ENCODE data around the gene CRYL1.

CRYL1 gene

GRCh38 chr13:20420938-20421337, 104.7 kb downstream of the CRYL1 start:
- Histone ChIP-seq H2AFZ (ENCODE audit: low read depth, low read length, severe bottlenecking) (no peak overlapping the region), H3F3A (ENCODE audit: insufficient read depth) (no peaks in the 10 kb centered on the region), H3K27me3 (ENCODE audit: low read length) (no peaks in the 10 kb centered on the region), H3K36me3 (ENCODE audit: low read length) (no peaks in the 10 kb centered on the region), H3K27ac (ENCODE audit: low read depth, low read length) (no peak overlapping the region), H3K9me2 (replicated peaks; ENCODE audit: insufficient read depth, low read length) (no peaks in the 10 kb centered on the region), H3K9me3 (ENCODE audit: insufficient read depth, low read length) (no peaks in the 10 kb centered on the region), H3K4me2 (ENCODE audit: low read depth, low read length, poor library complexity, severe bottlenecking) (no peak overlapping the region), H4K20me1 (ENCODE audit: low read depth, low read length) (no peaks in the 10 kb centered on the region), H3K9ac (ENCODE audit: low read length) (no peak overlapping the region), H3K4me3 (ENCODE audit: insufficient read depth, low read length, poor library complexity, severe bottlenecking) (no peak overlapping the region), H3K79me2 (ENCODE audit: insufficient read depth, low read length) (no peaks in the 10 kb centered on the region)
- no peak for TF ChIP-seq EZH2phosphoT487 (conservative IDR thresholded peaks at IDR 0.05; ENCODE audit: low read length)

- Histone ChIP-seq H3K36me3 (ENCODE audit: low read length) (no peaks in the 10 kb centered on the region), H3K9ac (ENCODE audit: low read length) (no peak overlapping the region), H3K9me2 (replicated peaks; ENCODE audit: insufficient read depth, low read length) (no peaks in the 10 kb centered on the region), H3K4me2 (ENCODE audit: low read depth, low read length, poor library complexity, severe bottlenecking) (no peak overlapping the region), H3K4me3 (ENCODE audit: insufficient read depth, low read length, poor library complexity, severe bottlenecking) (no peak overlapping the region), H4K20me1 (ENCODE audit: low read depth, low read length) (no peaks in the 10 kb centered on the region), H3F3A (ENCODE audit: insufficient read depth) (no peaks in the 10 kb centered on the region), H3K79me2 (ENCODE audit: insufficient read depth, low read length) (no peaks in the 10 kb centered on the region), H2AFZ (ENCODE audit: low read depth, low read length, severe bottlenecking) (no peak overlapping the region), H3K27ac (ENCODE audit: low read depth, low read length) (no peak overlapping the region), H3K27me3 (ENCODE audit: low read length) (no peaks in the 10 kb centered on the region), H3K9me3 (ENCODE audit: insufficient read depth, low read length) (no peaks in the 10 kb centered on the region)
- TF ChIP-seq CTCF (IDR thresholded peaks at IDR 0.05; ENCODE audit: insufficient read depth, low read length, poor library complexity, severe bottlenecking) (no peak), EZH2phosphoT487 (conservative IDR thresholded peaks at IDR 0.05; ENCODE audit: low read length) (no peak)
Measured at GRCh38 chr13:20418953-20419352, 106.7 kb downstream of the CRYL1 start.

GRCh38 chr13:20416223-20416745, 109.4 kb downstream of the CRYL1 start:
- TF ChIP-seq EZH2phosphoT487 (conservative IDR thresholded peaks at IDR 0.05; ENCODE audit: low read length) (no peak), CTCF (IDR thresholded peaks at IDR 0.05; ENCODE audit: insufficient read depth, low read length, poor library complexity, severe bottlenecking) (no peak)
- Histone ChIP-seq H3K4me2 (ENCODE audit: low read depth, low read length, poor library complexity, severe bottlenecking) (no peak overlapping the region), H3K9me2 (replicated peaks; ENCODE audit: insufficient read depth, low read length) (no peaks in the 10 kb centered on the region), H3F3A (ENCODE audit: insufficient read depth) (no peaks in the 10 kb centered on the region), H3K4me3 (ENCODE audit: insufficient read depth, low read length, poor library complexity, severe bottlenecking) (no peak overlapping the region), H2AFZ (ENCODE audit: low read depth, low read length, severe bottlenecking) (no peak overlapping the region), H3K27ac (ENCODE audit: low read depth, low read length) (no peak overlapping the region), H3K9ac (ENCODE audit: low read length) (no peak overlapping the region), H4K20me1 (ENCODE audit: low read depth, low read length) (no peaks in the 10 kb centered on the region), H3K36me3 (ENCODE audit: low read length) (no peaks in the 10 kb centered on the region), H3K79me2 (ENCODE audit: insufficient read depth, low read length) (no peaks in the 10 kb centered on the region), H3K27me3 (ENCODE audit: low read length) (no peaks in the 10 kb centered on the region), H3K9me3 (ENCODE audit: insufficient read depth, low read length) (no peaks in the 10 kb centered on the region)

GRCh38 chr13:20415694-20416107, 110.0 kb downstream of the CRYL1 start:
- Histone ChIP-seq H3K36me3 (ENCODE audit: low read length) (no peaks in the 10 kb centered on the region), H2AFZ (ENCODE audit: low read depth, low read length, severe bottlenecking) (no peak overlapping the region)

More at GRCh38 chr13:20415694-20416107, 110.0 kb downstream of the CRYL1 start:
- H3K79me2 ChIP-seq (ENCODE audit: insufficient read depth, low read length), result no peaks in the 10 kb centered on the region
- H3K4me2 ChIP-seq (ENCODE audit: low read depth, low read length, poor library complexity, severe bottlenecking), result no peak overlapping the region
- TF ChIP-seq CTCF (IDR thresholded peaks at IDR 0.05; ENCODE audit: insufficient read depth, low read length, poor library complexity, severe bottlenecking), result no peak
- TF ChIP-seq EZH2phosphoT487 (conservative IDR thresholded peaks at IDR 0.05; ENCODE audit: low read length), result no peak
- H3K4me3 ChIP-seq (ENCODE audit: insufficient read depth, low read length, poor library complexity, severe bottlenecking), result no peak overlapping the region
- no peaks in the 10 kb centered on the region for H3K9me3 ChIP-seq (ENCODE audit: insufficient read depth, low read length)
- H3K27me3 ChIP-seq (ENCODE audit: low read length), result no peaks in the 10 kb centered on the region
- no peaks in the 10 kb centered on the region for H3F3A ChIP-seq (ENCODE audit: insufficient read depth)
- H4K20me1 ChIP-seq (ENCODE audit: low read depth, low read length), result no peaks in the 10 kb centered on the region
- H3K9me2 ChIP-seq (replicated peaks; ENCODE audit: insufficient read depth, low read length), result no peaks in the 10 kb centered on the region
- H3K27ac ChIP-seq (ENCODE audit: low read depth, low read length), result no peak overlapping the region
- H3K9ac ChIP-seq (ENCODE audit: low read length), result no peak overlapping the region

Measured in SU-DHL-6 (cell line).